Right renal pelvis (tissue), 4 donors: Measurements from ENCODE around the gene COL7A1. TPM values are rescaled to one million over a fixed set of nuclear protein-coding genes. Genes with fewer than 3 reads are reported as not detected.
"Not testable (repeated sequence)": the region's sequence is repeated elsewhere in the genome, so short reads cannot be mapped to it uniquely, and the experiment has no call there.

Source experiments
- DNase-seq, 4 donors: peaks; one replicate each; pipeline ENCODE4 v3.0.0-alpha.2; 2013; ENCODE audit warnings: low read depth in 4 of 4, low spot score in 3 of 4, missing footprints in 1 of 4
- polyA plus RNA-seq, 4 donors: library from polyadenylated mRNA; unstranded; fragments of 120-200 nt; gene quantifications; one replicate each; pipeline ENCODE4 v1.2.1, GENCODE V29; 2013; ENCODE audit not compliant: insufficient read length in 4 of 4

COL7A1 gene
- polyA plus RNA-seq, 4 donors: 17.3 to 18.3 (median 17.8) TPM

- peak; percentile 53 to 69 (median 64) for DNase-seq
Observed at GRCh38 chr3:48548729-48549705, 46.1 kb downstream of the COL7A1 start.

GRCh38 chr3:48548126-48548525 is 47.0 kb downstream of the COL7A1 start:
- no peak for DNase-seq

GRCh38 chr3:48546203-48546829 is 48.8 kb downstream of the COL7A1 start:
- no peak for DNase-seq

- no peak for DNase-seq
Observed at GRCh38 chr3:48544141-48544540, 51.0 kb downstream of the COL7A1 start.

GRCh38 chr3:48543271-48543866 is 51.8 kb downstream of the COL7A1 start:
- DNase-seq: no peak

- DNase-seq: no peak
Observed at GRCh38 chr3:48538451-48538850, 56.7 kb downstream of the COL7A1 start.

GRCh38 chr3:48536785-48537184 is 58.3 kb downstream of the COL7A1 start:
- DNase-seq: no peak

- no peak for DNase-seq
Observed at GRCh38 chr3:48536116-48536515, 59.0 kb downstream of the COL7A1 start.

- no peak for DNase-seq
Observed at GRCh38 chr3:48535578-48535977, 59.6 kb downstream of the COL7A1 start.

GRCh38 chr3:48532977-48533337 is 62.2 kb downstream of the COL7A1 start:
- DNase-seq: no peak

- no peak for DNase-seq
Observed at GRCh38 chr3:48532271-48532976, 62.7 kb downstream of the COL7A1 start.

- not testable (repeated sequence) for DNase-seq
Observed at GRCh38 chr3:48530701-48531100, 64.4 kb downstream of the COL7A1 start.

- DNase-seq: no peak
Observed at GRCh38 chr3:48528754-48529153, 66.4 kb downstream of the COL7A1 start.

GRCh38 chr3:48528048-48528447 is 67.1 kb downstream of the COL7A1 start:
- DNase-seq: no peak

GRCh38 chr3:48524970-48525369 is 70.2 kb downstream of the COL7A1 start:
- no peak for DNase-seq

GRCh38 chr3:48521635-48522034 is 73.5 kb downstream of the COL7A1 start:
- no peak for DNase-seq

GRCh38 chr3:48519277-48519643 is 75.9 kb downstream of the COL7A1 start:
- no peak for DNase-seq

- DNase-seq: no peak
Observed at GRCh38 chr3:48518638-48519276, 76.4 kb downstream of the COL7A1 start.

GRCh38 chr3:48518069-48518468 is 77.1 kb downstream of the COL7A1 start:
- no peak for DNase-seq

- no peak for DNase-seq
Observed at GRCh38 chr3:48516571-48516970, 78.6 kb downstream of the COL7A1 start.
